Measurements from ENCODE around the gene AIP.
"Not testable (repeated sequence)": the region's sequence is repeated elsewhere in the genome, so short reads cannot be mapped to it uniquely, and the experiment has no call there.

AIP gene

DNA sequence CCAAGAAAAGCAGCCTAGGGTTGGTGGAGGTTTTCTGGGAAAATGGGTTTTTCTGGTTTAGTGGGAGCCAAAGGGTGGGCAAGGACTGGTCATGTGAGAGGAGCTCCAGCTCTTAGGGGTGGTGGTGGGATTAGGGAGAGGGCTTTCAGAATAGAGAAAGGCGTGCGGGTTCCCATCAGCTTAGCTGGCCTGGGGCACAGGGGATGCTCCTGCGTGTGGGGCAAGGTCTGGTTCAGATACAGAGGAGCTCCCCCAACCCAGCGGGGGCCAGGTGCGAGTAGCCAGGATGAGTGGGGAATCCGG lies 14.4 kb upstream of the AIP start:
- Histone ChIP-seq H3K9me3 (no peaks in the 10 kb centered on the region), H3K9ac (peak overlapping the region; percentile 91), H3K4me2 (peak overlapping the region; percentile 97), H3K4me3 (peak overlapping the region; percentile 91), H3K27me3 (no peaks in the 10 kb centered on the region), H4K20me1 (no peaks in the 10 kb centered on the region), H3K27ac (peak overlapping the region; percentile 84), H3K4me1 (peaks cover 62% of the 10 kb centered on the region), H3K36me3 (no peaks in the 10 kb centered on the region)
- no peak for TF ChIP-seq Cebpa-rat (IDR thresholded peaks at IDR 0.05)

- no peaks in the 10 kb centered on the region for H3K27me3 ChIP-seq
- peaks cover 62% of the 10 kb centered on the region for H3K4me1 ChIP-seq
- peak within 1 kb of the TSS; percentile 84 for H3K27ac ChIP-seq
- H3K36me3 ChIP-seq, result no peaks in the 10 kb centered on the region
- H3K9me3 ChIP-seq, result no peaks in the 10 kb centered on the region
- no peak for TF ChIP-seq Cebpa-rat (IDR thresholded peaks at IDR 0.05)
- H3K9ac ChIP-seq, result peak within 1 kb of the TSS; percentile 91
- H3K4me3 ChIP-seq, result peak within 1 kb of the TSS; percentile 91
- H3K4me2 ChIP-seq, result peak within 1 kb of the TSS; percentile 97
- H4K20me1 ChIP-seq, result no peaks in the 10 kb centered on the region
These were observed 13.9 kb upstream of the AIP start, which contains the start of gene TMEM134 for GRCh38 chr11:67468759-67469507. TMEM134 (minus strand) TSS chr11:67469251; CDS start chr11:67469192, 59 bp downstream.

DNA sequence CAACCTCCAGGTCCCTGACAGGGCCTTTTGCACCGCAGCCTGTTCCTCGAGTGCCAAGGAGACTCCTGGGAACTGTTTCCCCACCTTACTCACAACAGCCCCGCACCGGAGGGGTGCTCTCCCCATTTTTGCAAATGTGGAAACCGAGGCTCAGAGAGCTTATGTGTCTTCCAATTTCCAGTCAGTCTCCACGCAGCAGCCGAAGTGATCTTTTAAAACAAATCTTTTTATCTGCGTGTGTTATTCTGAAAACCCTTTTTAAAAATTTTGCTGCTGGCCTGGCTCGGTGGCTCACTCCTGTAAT lies 13.4 kb upstream of the AIP start:
- H4K20me1 ChIP-seq, result no peaks in the 10 kb centered on the region
- no peaks in the 10 kb centered on the region for H3K36me3 ChIP-seq
- H3K4me2 ChIP-seq, result peak overlapping the region; percentile 80
- H3K9me3 ChIP-seq, result no peaks in the 10 kb centered on the region
- TF ChIP-seq Cebpa-rat (IDR thresholded peaks at IDR 0.05), result no peak
- no peaks in the 10 kb centered on the region for H3K27me3 ChIP-seq
- H3K4me1 ChIP-seq, result peaks cover 61% of the 10 kb centered on the region
- H3K4me3 ChIP-seq, result peak overlapping the region; percentile 91
- H3K27ac ChIP-seq, result peak overlapping the region; percentile 69
- H3K9ac ChIP-seq, result peak overlapping the region; percentile 68

- Histone ChIP-seq H3K9me3 (no peaks in the 10 kb centered on the region), H3K4me3 (no peak overlapping the region), H3K27ac (no peak overlapping the region), H3K27me3 (no peaks in the 10 kb centered on the region), H3K4me2 (no peak overlapping the region), H4K20me1 (no peaks in the 10 kb centered on the region), H3K4me1 (peaks cover 55% of the 10 kb centered on the region), H3K36me3 (no peaks in the 10 kb centered on the region), H3K9ac (0 out of 2 replicates have a peak overlapping the region, but pooled peaks have one; percentile 24)
- no peak for TF ChIP-seq Cebpa-rat (IDR thresholded peaks at IDR 0.05)
These were observed 12.4 kb upstream of the AIP start for GRCh38 chr11:67470337-67471002.

- Histone ChIP-seq H3K4me3 (no peak overlapping the region), H3K9ac (no peak overlapping the region), H3K9me3 (peaks cover 9% of the 10 kb centered on the region), H4K20me1 (no peaks in the 10 kb centered on the region), H3K36me3 (no peaks in the 10 kb centered on the region), H3K4me2 (no peak overlapping the region), H3K27me3 (no peaks in the 10 kb centered on the region), H3K27ac (no peak overlapping the region), H3K4me1 (peaks cover 31% of the 10 kb centered on the region)
- no peak for TF ChIP-seq Cebpa-rat (IDR thresholded peaks at IDR 0.05)
These were observed 9.9 kb upstream of the AIP start for GRCh38 chr11:67472882-67473281.

DNA sequence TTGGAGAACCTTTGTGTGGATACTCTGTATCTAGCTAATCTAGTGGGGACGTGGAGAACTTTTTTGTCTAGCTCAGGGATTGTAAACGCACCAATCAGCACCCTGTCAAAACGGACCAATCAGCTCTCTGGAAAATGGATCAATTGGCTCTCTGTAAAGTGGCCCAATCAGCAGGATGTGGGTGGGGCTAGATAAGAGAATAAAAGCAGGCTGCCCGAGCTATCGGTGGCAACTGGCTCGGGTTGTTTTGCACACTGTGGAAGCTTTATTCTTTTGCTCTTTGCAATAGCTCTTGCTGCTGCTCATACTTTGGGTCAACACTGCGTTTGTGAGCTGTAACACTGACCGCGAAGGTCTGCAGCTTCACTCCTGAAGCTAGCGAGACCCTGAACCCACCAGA lies 6.1 kb upstream of the AIP start:
- peaks cover 12% of the 10 kb centered on the region for H3K4me1 ChIP-seq
- H3K27me3 ChIP-seq, H3K9me3 ChIP-seq, H3K4me3 ChIP-seq, H3K4me2 ChIP-seq, H3K27ac ChIP-seq, H3K9ac ChIP-seq, H3K36me3 ChIP-seq, H4K20me1 ChIP-seq: not testable (repeated sequence)

GRCh38 chr11:67477344-67478050 lies 5.3 kb upstream of the AIP start:
- not testable (repeated sequence) for H3K9ac ChIP-seq, H3K4me2 ChIP-seq, H3K27me3 ChIP-seq, H4K20me1 ChIP-seq, H3K4me3 ChIP-seq, H3K27ac ChIP-seq, H3K36me3 ChIP-seq, H3K9me3 ChIP-seq
- peaks cover 18% of the 10 kb centered on the region for H3K4me1 ChIP-seq

GRCh38 chr11:67482275-67482826 lies 475 bp upstream of the AIP start:
- no peaks in the 10 kb centered on the region for H3K9me3 ChIP-seq
- H3K27ac ChIP-seq, result peak overlapping the region; percentile 96
- TF ChIP-seq Cebpa-rat (IDR thresholded peaks at IDR 0.05), result no peak

GRCh38 chr11:67483831-67484665 lies 1.2 kb downstream of the AIP start:
- Histone ChIP-seq H4K20me1 (peaks cover 51% of the 10 kb centered on the region), H3K9ac (peak overlapping the region; percentile 89), H3K36me3 (peaks cover 27% of the 10 kb centered on the region), H3K27me3 (no peaks in the 10 kb centered on the region), H3K4me3 (peak overlapping the region; percentile 75), H3K4me2 (peak overlapping the region; percentile 97), H3K4me1 (peaks cover 45% of the 10 kb centered on the region), H3K27ac (peak overlapping the region; percentile 96), H3K9me3 (no peaks in the 10 kb centered on the region)
- TF ChIP-seq Cebpa-rat (IDR thresholded peaks at IDR 0.05), result no peak

More at GRCh38 chr11:67482275-67482826, 475 bp upstream of the AIP start:
- Histone ChIP-seq H3K9ac (peak overlapping the region; percentile 89), H3K4me2 (peak overlapping the region; percentile 97), H3K36me3 (peaks cover 11% of the 10 kb centered on the region), H3K4me1 (peaks cover 45% of the 10 kb centered on the region), H3K4me3 (peak overlapping the region; percentile 75), H4K20me1 (peaks cover 36% of the 10 kb centered on the region), H3K27me3 (no peaks in the 10 kb centered on the region)

All from BLaER1 (cell line).